ENCODE results near the gene C1orf159.

DNA sequence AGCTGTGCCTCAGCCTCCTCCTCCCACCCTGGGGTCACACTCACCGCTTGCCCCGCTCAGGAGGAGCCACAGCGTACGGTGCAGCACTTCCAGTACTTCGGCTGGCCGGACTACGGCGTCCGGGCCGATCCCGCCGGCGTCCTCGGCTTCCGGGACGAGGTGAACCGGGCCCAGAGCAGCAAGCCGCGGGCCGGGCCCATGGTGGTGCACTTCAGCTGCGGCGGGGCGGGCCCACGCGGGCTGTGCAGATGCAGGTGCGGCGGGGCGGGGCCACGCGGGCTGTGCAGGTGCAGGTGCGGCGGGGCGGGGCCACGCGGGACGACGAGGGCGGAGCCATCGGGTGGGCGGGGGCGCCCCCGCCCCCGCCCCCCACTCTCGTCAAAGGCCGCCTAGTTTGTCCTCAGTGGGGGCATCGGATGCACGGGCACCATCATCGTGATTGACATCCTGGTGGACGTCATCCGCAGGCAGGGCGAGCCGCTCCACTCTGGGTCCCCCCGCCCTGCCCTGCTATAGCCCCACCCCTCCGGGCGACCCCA lies 47.3 kb downstream of the C1orf159 start:
- TF ChIP-seq, protein P1, sequence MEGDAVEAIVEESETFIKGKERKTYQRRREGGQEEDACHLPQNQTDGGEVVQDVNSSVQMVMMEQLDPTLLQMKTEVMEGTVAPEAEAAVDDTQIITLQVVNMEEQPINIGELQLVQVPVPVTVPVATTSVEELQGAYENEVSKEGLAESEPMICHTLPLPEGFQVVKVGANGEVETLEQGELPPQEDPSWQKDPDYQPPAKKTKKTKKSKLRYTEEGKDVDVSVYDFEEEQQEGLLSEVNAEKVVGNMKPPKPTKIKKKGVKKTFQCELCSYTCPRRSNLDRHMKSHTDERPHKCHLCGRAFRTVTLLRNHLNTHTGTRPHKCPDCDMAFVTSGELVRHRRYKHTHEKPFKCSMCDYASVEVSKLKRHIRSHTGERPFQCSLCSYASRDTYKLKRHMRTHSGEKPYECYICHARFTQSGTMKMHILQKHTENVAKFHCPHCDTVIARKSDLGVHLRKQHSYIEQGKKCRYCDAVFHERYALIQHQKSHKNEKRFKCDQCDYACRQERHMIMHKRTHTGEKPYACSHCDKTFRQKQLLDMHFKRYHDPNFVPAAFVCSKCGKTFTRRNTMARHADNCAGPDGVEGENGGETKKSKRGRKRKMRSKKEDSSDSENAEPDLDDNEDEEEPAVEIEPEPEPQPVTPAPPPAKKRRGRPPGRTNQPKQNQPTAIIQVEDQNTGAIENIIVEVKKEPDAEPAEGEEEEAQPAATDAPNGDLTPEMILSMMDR (IDR thresholded peaks at IDR 0.05): no peak
- no peak for TF ChIP-seq POLR2A (IDR thresholded peaks at IDR 0.05)
